Caco-2 (cell line): ENCODE results near the gene THRB. TPM values are rescaled to one million over a fixed set of nuclear protein-coding genes. Genes with fewer than 3 reads are reported as not detected.

Source experiments
- BruUV-seq: library from RNA; stranded (reverse); fragments of 400-500 nt; replicated peaks from 2 replicates; lab custom pipeline; 2021; lab: Mats Ljungman, UMichigan
- CTCF ChIA-PET: fragments of 300-600 bp; sonication (Branson Sonifier 250); formaldehyde crosslinking; loops from one replicate; lab custom pipeline; 2022; ENCODE audit warnings: antibody characterized with exemption; lab: Charles Lee
- POLR2A ChIA-PET: fragments of 300-600 bp; sonication (Branson Sonifier 250); formaldehyde crosslinking; loops from one replicate; lab custom pipeline; 2022; ENCODE audit warnings: antibody characterized with exemption; lab: Charles Lee
- DNase-seq, 2 experiments: peaks; one replicate each; pipeline versions ENCODE4 v3.0.0 to v3.0.0-alpha.2; 2020 to 2022
- H3K27me3 ChIP-seq: replicated peaks from 2 replicates; pipeline ENCODE4 v1.6.0; 2011; ENCODE audit warnings: low read length; ENCODE audit not compliant: control insufficient read depth, insufficient read depth
- H3K36me3 ChIP-seq: 2 replicates; pipeline ENCODE4 v1.5.1; 2011; ENCODE audit warnings: low read length; ENCODE audit not compliant: control insufficient read depth, insufficient read depth
- H3K4me1 ChIP-seq: fragments of 250-450 bp; sonication (Bioruptor Pico); 2 replicates; pipeline ENCODE4 v1.5.1; 2020; ENCODE audit warnings: mild to moderate bottlenecking
- H3K4me3 ChIP-seq: 2 replicates; pipeline ENCODE4 v1.5.1; 2011; ENCODE audit warnings: low read depth, mild to moderate bottlenecking, control low read depth, low read length
- H3K9me3 ChIP-seq: fragments of 250-450 bp; sonication (Bioruptor Pico); 2 replicates; pipeline ENCODE4 v1.5.1; 2020; ENCODE audit warnings: mild to moderate bottlenecking, moderate library complexity
- H3K27ac Mint-ChIP-seq: one replicate; pipeline ENCODE4 v1.8.0; 2022; ENCODE audit warnings: mixed read lengths; ENCODE audit not compliant: unreplicated experiment
- H3K27me3 Mint-ChIP-seq: one replicate; pipeline ENCODE4 v1.8.0; 2022; ENCODE audit warnings: mixed read lengths; ENCODE audit not compliant: insufficient read depth, unreplicated experiment
- H3K36me3 Mint-ChIP-seq: one replicate; pipeline ENCODE4 v1.8.0; 2022; ENCODE audit warnings: mild to moderate bottlenecking, mixed read lengths; ENCODE audit not compliant: insufficient read depth, unreplicated experiment
- H3K4me1 Mint-ChIP-seq: one replicate; pipeline ENCODE4 v1.8.0; 2022; ENCODE audit warnings: low read depth, mixed read lengths; ENCODE audit not compliant: unreplicated experiment
- H3K4me3 Mint-ChIP-seq: one replicate; pipeline ENCODE4 v1.8.0; 2022; ENCODE audit warnings: mild to moderate bottlenecking, moderate library complexity, mixed read lengths; ENCODE audit not compliant: unreplicated experiment
- H3K9me3 Mint-ChIP-seq: one replicate; pipeline ENCODE4 v1.8.0; 2022; ENCODE audit warnings: mixed read lengths; ENCODE audit not compliant: unreplicated experiment
- intact Hi-C: fragments of 100-400 bp; cut with micrococcal nuclease; formaldehyde crosslinking; loops from one replicate; pipeline ENCODE4 v1.10.0; 2022; ENCODE audit not compliant: unreplicated experiment
- total RNA-seq: library from RNA; stranded (reverse); gene quantifications from 2 replicates; pipeline ENCODE4 v1.2.3, GENCODE V29; 2022
- TF ChIP-seq, protein P1 (sequence below), 2 experiments: fragments of 200-600 bp in 1 of 2; IDR thresholded peaks; 1 replicate in 1 of 2; 2 replicates in 1 of 2; pipeline versions ENCODE4 v1.5.1 to v1.8.0; 2011 to 2022; ENCODE audit warnings: antibody characterized with exemption in 1 of 2, control low read depth in 1 of 2, inconsistent platforms in 1 of 2, low read depth in 1 of 2, low read length in 1 of 2, mild to moderate bottlenecking in 1 of 2, moderate library complexity in 1 of 2; ENCODE audit not compliant: insufficient read depth in 1 of 2, severe bottlenecking in 1 of 2, unreplicated experiment in 1 of 2

Gene THRB
- total RNA-seq, 1 experiment from 2014 or later, result 19.4 TPM

DNA sequence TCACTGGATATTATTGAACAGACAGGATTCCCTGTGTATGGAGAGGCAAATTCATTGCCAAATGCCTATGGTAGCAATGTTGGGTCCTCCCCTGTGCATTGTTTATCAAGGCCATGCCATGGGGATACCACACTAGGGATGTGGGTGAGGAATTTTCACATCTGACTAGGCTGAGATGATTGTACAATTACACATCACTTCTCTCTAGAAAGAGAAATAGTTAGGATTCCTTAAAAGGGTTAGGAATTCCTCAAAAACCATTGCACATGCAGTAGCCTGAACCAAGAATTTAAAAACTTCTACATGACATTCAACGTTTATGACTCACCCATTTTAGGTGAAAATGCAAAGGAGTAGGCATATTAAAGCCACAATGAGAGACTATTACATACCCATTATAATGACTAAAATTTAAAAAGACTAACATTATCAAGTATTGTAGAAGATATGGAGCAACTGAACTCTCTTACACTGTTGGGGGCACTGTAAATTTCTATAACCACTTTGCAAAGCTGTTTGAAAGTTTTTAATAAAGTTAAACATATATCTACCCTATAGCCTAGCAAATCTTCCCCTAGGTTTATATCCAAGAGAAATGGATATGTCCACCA is 175.9 kb downstream of the THRB start:
- H3K36me3 ChIP-seq, result no peaks in the 10 kb centered on the region
- TF ChIP-seq, protein P1, sequence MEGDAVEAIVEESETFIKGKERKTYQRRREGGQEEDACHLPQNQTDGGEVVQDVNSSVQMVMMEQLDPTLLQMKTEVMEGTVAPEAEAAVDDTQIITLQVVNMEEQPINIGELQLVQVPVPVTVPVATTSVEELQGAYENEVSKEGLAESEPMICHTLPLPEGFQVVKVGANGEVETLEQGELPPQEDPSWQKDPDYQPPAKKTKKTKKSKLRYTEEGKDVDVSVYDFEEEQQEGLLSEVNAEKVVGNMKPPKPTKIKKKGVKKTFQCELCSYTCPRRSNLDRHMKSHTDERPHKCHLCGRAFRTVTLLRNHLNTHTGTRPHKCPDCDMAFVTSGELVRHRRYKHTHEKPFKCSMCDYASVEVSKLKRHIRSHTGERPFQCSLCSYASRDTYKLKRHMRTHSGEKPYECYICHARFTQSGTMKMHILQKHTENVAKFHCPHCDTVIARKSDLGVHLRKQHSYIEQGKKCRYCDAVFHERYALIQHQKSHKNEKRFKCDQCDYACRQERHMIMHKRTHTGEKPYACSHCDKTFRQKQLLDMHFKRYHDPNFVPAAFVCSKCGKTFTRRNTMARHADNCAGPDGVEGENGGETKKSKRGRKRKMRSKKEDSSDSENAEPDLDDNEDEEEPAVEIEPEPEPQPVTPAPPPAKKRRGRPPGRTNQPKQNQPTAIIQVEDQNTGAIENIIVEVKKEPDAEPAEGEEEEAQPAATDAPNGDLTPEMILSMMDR (IDR thresholded peaks at IDR 0.05; ENCODE audit: insufficient read depth in 1 of 2, low read depth in 1 of 2, low read length in 1 of 2, severe bottlenecking in 1 of 2, unreplicated experiment in 1 of 2), result no peak
- H3K9me3 ChIP-seq, result no peaks in the 10 kb centered on the region
- ChIA-PET CTCF (no interaction called here), POLR2A (no interaction called here)
- DNase-seq, result no peak
- no peaks in the 10 kb centered on the region for H3K27me3 ChIP-seq
- H3K4me1 ChIP-seq, result peaks cover 40% of the 10 kb centered on the region
- H3K27me3 Mint-ChIP-seq, result no peaks in the 10 kb centered on the region
- H3K4me1 Mint-ChIP-seq, result peaks cover 22% of the 10 kb centered on the region
- H3K9me3 Mint-ChIP-seq, result no peaks in the 10 kb centered on the region
- H3K27ac Mint-ChIP-seq, result peak overlapping the region; percentile 42
- intact Hi-C loops, result no loop called here
- no peak overlapping the region for H3K4me3 ChIP-seq
- BruUV-seq, result no TSS peak
- H3K4me3 Mint-ChIP-seq, result no peak overlapping the region
- H3K36me3 Mint-ChIP-seq, result peaks cover 15% of the 10 kb centered on the region

DNA sequence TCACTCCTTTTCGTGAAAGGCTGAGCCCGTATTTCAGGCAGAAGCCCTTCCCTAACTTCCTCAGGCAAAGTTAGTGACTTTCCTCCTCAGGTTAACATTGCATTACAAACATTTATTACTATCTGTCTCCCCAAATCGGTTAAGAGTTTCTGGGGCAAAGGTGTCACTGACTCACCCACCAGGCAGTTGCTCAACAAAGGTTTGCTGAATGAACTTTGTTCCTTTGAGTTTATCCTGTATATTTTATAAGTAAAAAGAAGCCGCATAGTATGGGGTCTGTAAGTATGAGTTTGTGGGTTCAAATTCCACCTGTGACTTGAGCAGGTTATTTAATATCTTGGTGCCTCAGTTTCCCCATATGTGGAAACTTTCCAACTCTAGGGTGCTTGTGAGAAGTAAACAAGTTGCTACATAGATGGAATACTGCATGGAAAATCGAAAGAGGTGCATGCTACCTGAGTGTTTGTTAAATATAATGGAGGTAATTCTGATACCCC is 177.7 kb downstream of the THRB start:
- BruUV-seq, result no TSS peak
- Histone ChIP-seq H3K4me3 (no peak overlapping the region), H3K27me3 (no peaks in the 10 kb centered on the region), H3K9me3 (no peaks in the 10 kb centered on the region), H3K4me1 (peaks cover 40% of the 10 kb centered on the region), H3K36me3 (no peaks in the 10 kb centered on the region)
- Mint-ChIP-seq H3K4me1 (peaks cover 22% of the 10 kb centered on the region), H3K36me3 (peaks cover 15% of the 10 kb centered on the region), H3K4me3 (peak overlapping the region; percentile 57), H3K9me3 (no peaks in the 10 kb centered on the region), H3K27me3 (no peaks in the 10 kb centered on the region), H3K27ac (peak overlapping the region; percentile 82)
- peak; percentile 53 to 64 for DNase-seq
- ChIA-PET POLR2A (no interaction called here), CTCF (no interaction called here)
- TF ChIP-seq, protein P1 (IDR thresholded peaks at IDR 0.05; ENCODE audit: insufficient read depth in 1 of 2, low read depth in 1 of 2, low read length in 1 of 2, severe bottlenecking in 1 of 2, unreplicated experiment in 1 of 2), result no peak
- intact Hi-C loops, result loop anchor here (2.0 kb wide), 2 partner anchors 46 to 134 kb away; no protein-coding TSS in a partner anchor

DNA sequence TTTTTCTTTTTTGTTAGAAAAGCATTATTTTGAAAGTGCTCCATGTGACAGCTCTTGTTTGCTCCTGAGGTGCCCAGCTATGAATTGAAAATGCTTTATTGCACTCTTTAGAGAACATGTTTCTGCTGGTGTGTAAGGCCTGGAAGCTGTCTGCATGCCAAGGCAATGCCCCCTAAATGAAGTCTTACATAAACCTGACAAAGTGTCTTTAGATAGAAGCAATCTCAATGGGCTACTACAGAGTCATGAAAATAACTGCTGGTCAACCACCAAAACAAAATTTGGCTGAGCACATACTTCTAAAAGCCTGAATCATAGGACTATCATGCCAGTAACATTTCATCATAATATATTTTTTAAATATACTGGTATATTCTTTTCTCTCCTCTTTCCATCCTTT is 178.7 kb downstream of the THRB start:
- TSS peak; percentile 15 for BruUV-seq
- Histone ChIP-seq H3K27me3 (no peaks in the 10 kb centered on the region), H3K4me3 (no peak overlapping the region), H3K36me3 (no peaks in the 10 kb centered on the region), H3K4me1 (peaks cover 40% of the 10 kb centered on the region), H3K9me3 (no peaks in the 10 kb centered on the region)
- TF ChIP-seq, protein P1 (IDR thresholded peaks at IDR 0.05; ENCODE audit: insufficient read depth in 1 of 2, low read depth in 1 of 2, low read length in 1 of 2, severe bottlenecking in 1 of 2, unreplicated experiment in 1 of 2), result no peak
- Mint-ChIP-seq H3K9me3 (no peaks in the 10 kb centered on the region), H3K27me3 (no peaks in the 10 kb centered on the region), H3K36me3 (peaks cover 15% of the 10 kb centered on the region), H3K4me3 (peak overlapping the region; percentile 57), H3K27ac (peak overlapping the region; percentile 82), H3K4me1 (peaks cover 22% of the 10 kb centered on the region)
- ChIA-PET CTCF (no interaction called here), POLR2A (no interaction called here)
- intact Hi-C loops, result loop anchor here (2.0 kb wide), 2 partner anchors 45 to 135 kb away; no protein-coding TSS in a partner anchor
- DNase-seq, result no peak
